H9 (cell line): Measurements from ENCODE around the gene LPGAT1. TPM values are rescaled to one million over a fixed set of nuclear protein-coding genes. Genes with fewer than 3 reads are reported as not detected.

ENCODE experiments used
- DNase-seq: peaks from one replicate; pipeline ENCODE4 v3.0.0-alpha.2; 2017
- H2AFZ ChIP-seq: one replicate; pipeline ENCODE4 v1.6.1; 2013; ENCODE audit warnings: mild to moderate bottlenecking, low read length, control low read depth, moderate library complexity
- H2AK5ac ChIP-seq: 2 replicates; pipeline ENCODE4 v1.6.1; 2013; ENCODE audit warnings: low read length, control low read depth, mixed read lengths; ENCODE audit not compliant: insufficient read length
- H2BK120ac ChIP-seq: one replicate; pipeline ENCODE4 v1.6.1; 2013; ENCODE audit warnings: low read depth, mild to moderate bottlenecking, low read length, control low read depth, inconsistent platforms; ENCODE audit not compliant: poor library complexity, severe bottlenecking
- H2BK12ac ChIP-seq: 2 replicates; pipeline ENCODE4 v1.6.1; 2013; ENCODE audit warnings: low read length, control low read depth, mixed read lengths, low read depth; ENCODE audit not compliant: insufficient read length
- H2BK15ac ChIP-seq: 2 replicates; pipeline ENCODE4 v1.6.1; 2013; ENCODE audit warnings: low read depth, low read length, control low read depth
- H2BK20ac ChIP-seq: one replicate; pipeline ENCODE4 v1.6.1; 2013; ENCODE audit warnings: low read depth, mild to moderate bottlenecking, low read length, control low read depth, inconsistent platforms; ENCODE audit not compliant: poor library complexity, severe bottlenecking
- H2BK5ac ChIP-seq: 2 replicates; pipeline ENCODE4 v1.6.1; 2013; ENCODE audit warnings: low read length, control low read depth, mixed read lengths; ENCODE audit not compliant: insufficient read length
- H3K14ac ChIP-seq: 2 replicates; pipeline ENCODE4 v1.6.1; 2013; ENCODE audit warnings: low read length, control low read depth; ENCODE audit not compliant: insufficient read depth
- H3K18ac ChIP-seq: 2 replicates; pipeline ENCODE4 v1.6.1; 2013; ENCODE audit warnings: low read depth, mild to moderate bottlenecking, mixed read lengths, low read length, control low read depth; ENCODE audit not compliant: insufficient read length
- H3K23ac ChIP-seq: 2 replicates; pipeline ENCODE4 v1.6.1; 2013; ENCODE audit warnings: low read length, control low read depth, mixed read lengths, low read depth; ENCODE audit not compliant: insufficient read length
- H3K23me2 ChIP-seq: 2 replicates; pipeline ENCODE4 v1.6.1; 2013; ENCODE audit warnings: low read depth, mild to moderate bottlenecking, mixed read lengths, low read length, control low read depth; ENCODE audit not compliant: insufficient read length, poor library complexity, severe bottlenecking
- H3K27ac ChIP-seq: 2 replicates; pipeline ENCODE4 v1.5.1; 2013; ENCODE audit warnings: low read length, control low read depth, mixed read lengths, low read depth; ENCODE audit not compliant: insufficient read length
- H3K27me3 ChIP-seq: 2 replicates; pipeline ENCODE4 v1.6.1; 2013; ENCODE audit warnings: low read length, control low read depth, inconsistent platforms; ENCODE audit not compliant: insufficient read depth
- H3K4ac ChIP-seq: 2 replicates; pipeline ENCODE4 v1.6.1; 2013; ENCODE audit warnings: low read depth, mild to moderate bottlenecking, control low read depth, inconsistent platforms, low read length, moderate library complexity
- H3K4me1 ChIP-seq: 2 replicates; pipeline ENCODE4 v1.6.1; 2013; ENCODE audit warnings: low read length, control low read depth, inconsistent platforms; ENCODE audit not compliant: insufficient read depth
- H3K4me2 ChIP-seq: 2 replicates; pipeline ENCODE4 v1.6.1; 2013; ENCODE audit warnings: low read length, control low read depth, mixed read lengths; ENCODE audit not compliant: insufficient read length, insufficient read depth
- H3K56ac ChIP-seq: 2 replicates; pipeline ENCODE4 v1.6.1; 2013; ENCODE audit warnings: low read depth, mild to moderate bottlenecking, mixed read lengths, low read length, control low read depth; ENCODE audit not compliant: insufficient read length
- H3K79me1 ChIP-seq: 2 replicates; pipeline ENCODE4 v1.6.1; 2013; ENCODE audit warnings: low read depth, mild to moderate bottlenecking, moderate library complexity, low read length, control low read depth, inconsistent platforms; ENCODE audit not compliant: insufficient read depth, poor library complexity, severe bottlenecking
- H3K79me2 ChIP-seq: 2 replicates; pipeline ENCODE4 v1.6.1; 2013; ENCODE audit warnings: low read length, control low read depth, inconsistent platforms; ENCODE audit not compliant: insufficient read depth
- H3K9ac ChIP-seq: 2 replicates; pipeline ENCODE4 v1.6.1; 2013; ENCODE audit warnings: low read length, control low read depth, mixed read lengths; ENCODE audit not compliant: insufficient read length; ENCODE audit errors: extremely low read depth
- H3K9me3 ChIP-seq: one replicate; pipeline ENCODE4 v1.6.1; 2013; ENCODE audit warnings: low read depth, low read length, inconsistent platforms; ENCODE audit not compliant: control insufficient read depth
- H3T11ph ChIP-seq: one replicate; pipeline ENCODE4 v1.6.1; 2013; ENCODE audit warnings: mild to moderate bottlenecking, low read length, control low read depth, inconsistent platforms
- H4K20me1 ChIP-seq: one replicate; pipeline ENCODE4 v1.6.1; 2013; ENCODE audit not compliant: control insufficient read depth, insufficient read length, insufficient read depth
- H4K5ac ChIP-seq: 2 replicates; pipeline ENCODE4 v1.6.1; 2013; ENCODE audit warnings: low read depth, mild to moderate bottlenecking, mixed read lengths, low read length, control low read depth; ENCODE audit not compliant: insufficient read length
- H4K8ac ChIP-seq: replicated peaks from 2 replicates; pipeline ENCODE4 v1.6.1; 2013; ENCODE audit warnings: low read length, control low read depth, mixed read lengths, low read depth; ENCODE audit not compliant: insufficient read length
- H4K91ac ChIP-seq: 2 replicates; pipeline ENCODE4 v1.6.1; 2013; ENCODE audit warnings: low read depth, mild to moderate bottlenecking, moderate library complexity, mixed read lengths, low read length, control low read depth; ENCODE audit not compliant: insufficient read length
- H3K27ac Mint-ChIP-seq, 3 experiments: 2 replicates in 2 of 3; 3 replicates in 1 of 3; pipeline ENCODE4 v1.8.0; 2020 to 2021; ENCODE audit warnings: mixed read lengths in 3 of 3, mild to moderate bottlenecking in 1 of 3, moderate library complexity in 1 of 3
- H3K27me3 Mint-ChIP-seq: 2 replicates; pipeline ENCODE4 v1.8.0; 2021; ENCODE audit warnings: low read depth, mild to moderate bottlenecking, moderate library complexity, mixed read lengths
- H3K36me3 Mint-ChIP-seq, 3 experiments: 2 replicates in 2 of 3; 3 replicates in 1 of 3; pipeline ENCODE4 v1.8.0; 2020 to 2021; ENCODE audit warnings: low read depth in 3 of 3, mixed read lengths in 3 of 3; ENCODE audit not compliant: insufficient read depth in 1 of 3
- H3K4me1 Mint-ChIP-seq, 2 experiments: 2 replicates each; pipeline ENCODE4 v1.8.0; 2020; ENCODE audit warnings: mixed read lengths in 2 of 2
- H3K4me3 Mint-ChIP-seq, 2 experiments: 2 replicates in 1 of 2; 3 replicates in 1 of 2; pipeline ENCODE4 v1.8.0; 2020 to 2021; ENCODE audit warnings: mild to moderate bottlenecking in 2 of 2, mixed read lengths in 2 of 2, moderate library complexity in 1 of 2
- H3K9me3 Mint-ChIP-seq, 2 experiments: 2 replicates in 1 of 2; 3 replicates in 1 of 2; pipeline ENCODE4 v1.8.0; 2020; ENCODE audit warnings: mild to moderate bottlenecking in 2 of 2, mixed read lengths in 2 of 2, moderate library complexity in 1 of 2
- WGBS: extraction: QIAGEN DNeasy Blood & Tissue Kit; methylation state at CpG from one replicate; pipeline ENCODE4 v1.1.7; 2013; ENCODE audit warnings: missing lambda C conversion rate, low lambda C conversion rate, mixed read lengths; ENCODE audit not compliant: insufficient read length; ENCODE audit errors: extremely low coverage; 5-methylcytosine and 5-hydroxymethylcytosine counted together
- total RNA-seq: library from RNA; stranded (reverse); gene quantifications from 2 replicates; pipeline ENCODE4 v1.2.1, GENCODE V29; 2021
- TF ChIP-seq, protein P1 (sequence below): fragments of 200-600 bp; sonication (generic); conservative IDR thresholded peaks from 3 replicates; pipeline ENCODE4 v1.8.0; 2021; ENCODE audit warnings: antibody characterized with exemption, mild to moderate bottlenecking

LPGAT1 gene
- total RNA-seq, 1 experiment from 2014 or later, result 12.2 TPM

DNA sequence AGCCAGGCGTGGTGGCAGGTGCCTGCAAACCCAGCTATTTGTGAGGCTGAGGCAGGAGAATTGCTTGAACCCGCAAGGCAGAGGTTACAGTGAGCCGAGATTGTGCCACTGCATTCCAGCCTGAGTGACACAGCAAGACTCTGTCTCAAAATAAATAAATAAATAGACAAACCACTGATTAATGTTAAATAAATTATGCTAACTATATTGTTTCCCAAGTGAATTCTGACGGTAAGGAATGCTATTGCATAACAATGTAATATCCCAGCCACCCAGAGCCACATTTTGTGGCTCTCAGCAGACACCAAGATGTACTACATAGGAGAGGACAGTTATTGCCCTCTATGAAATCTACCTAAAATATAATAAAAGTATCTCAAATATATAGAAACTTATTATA is 55.4 kb downstream of the LPGAT1 start:
- H3K27me3 ChIP-seq, result no peaks in the 10 kb centered on the region
- no peaks in the 10 kb centered on the region for H3K79me2 ChIP-seq
- no peak overlapping the region for H2BK5ac ChIP-seq
- H3K4me2 ChIP-seq, result no peak overlapping the region
- no peak overlapping the region for H2AFZ ChIP-seq
- no peak overlapping the region for H4K5ac ChIP-seq
- Mint-ChIP-seq H3K4me1 (no peaks in the 10 kb centered on the region), H3K36me3 (peaks cover 0 to 10% (median 3%) of the 10 kb centered on the region in 3 experiments; a peak in 3 of 7 replicates), H3K27me3 (no peaks in the 10 kb centered on the region), H3K9me3 (no peaks in the 10 kb centered on the region), H3K27ac (no peak overlapping the region), H3K4me3 (no peak overlapping the region)
- H4K91ac ChIP-seq, result no peak overlapping the region
- H2AK5ac ChIP-seq, result no peak overlapping the region
- no peak overlapping the region for H3K56ac ChIP-seq
- H3K4ac ChIP-seq, result no peak overlapping the region
- H2BK12ac ChIP-seq, result no peak overlapping the region
- no peak overlapping the region for H4K8ac ChIP-seq
- H3K79me1 ChIP-seq, result no peaks in the 10 kb centered on the region
- no peaks in the 10 kb centered on the region for H3K9me3 ChIP-seq
- no peak overlapping the region for H2BK120ac ChIP-seq
- H3K23me2 ChIP-seq, result no peaks in the 10 kb centered on the region
- H3K14ac ChIP-seq, result no peak overlapping the region
- no peak overlapping the region for H2BK15ac ChIP-seq
- no peak overlapping the region for H3K18ac ChIP-seq
- no peak overlapping the region for H3K27ac ChIP-seq
- H3K9ac ChIP-seq, result no peak overlapping the region
- DNase-seq, result no peak
- no peak overlapping the region for H2BK20ac ChIP-seq
- no CpG with 5 or more reads among the region's 4 CpGs for WGBS
- no peaks in the 10 kb centered on the region for H3K4me1 ChIP-seq
- H3K23ac ChIP-seq, result no peak overlapping the region
- no peaks in the 10 kb centered on the region for H4K20me1 ChIP-seq
- TF ChIP-seq, protein P1, sequence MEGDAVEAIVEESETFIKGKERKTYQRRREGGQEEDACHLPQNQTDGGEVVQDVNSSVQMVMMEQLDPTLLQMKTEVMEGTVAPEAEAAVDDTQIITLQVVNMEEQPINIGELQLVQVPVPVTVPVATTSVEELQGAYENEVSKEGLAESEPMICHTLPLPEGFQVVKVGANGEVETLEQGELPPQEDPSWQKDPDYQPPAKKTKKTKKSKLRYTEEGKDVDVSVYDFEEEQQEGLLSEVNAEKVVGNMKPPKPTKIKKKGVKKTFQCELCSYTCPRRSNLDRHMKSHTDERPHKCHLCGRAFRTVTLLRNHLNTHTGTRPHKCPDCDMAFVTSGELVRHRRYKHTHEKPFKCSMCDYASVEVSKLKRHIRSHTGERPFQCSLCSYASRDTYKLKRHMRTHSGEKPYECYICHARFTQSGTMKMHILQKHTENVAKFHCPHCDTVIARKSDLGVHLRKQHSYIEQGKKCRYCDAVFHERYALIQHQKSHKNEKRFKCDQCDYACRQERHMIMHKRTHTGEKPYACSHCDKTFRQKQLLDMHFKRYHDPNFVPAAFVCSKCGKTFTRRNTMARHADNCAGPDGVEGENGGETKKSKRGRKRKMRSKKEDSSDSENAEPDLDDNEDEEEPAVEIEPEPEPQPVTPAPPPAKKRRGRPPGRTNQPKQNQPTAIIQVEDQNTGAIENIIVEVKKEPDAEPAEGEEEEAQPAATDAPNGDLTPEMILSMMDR, result no peak
- no peak overlapping the region for H3T11ph ChIP-seq
